GM18507 (cell line): ENCODE results near the gene ZFP30.

ENCODE experiments used
- DNase-seq: peaks from one replicate; pipeline ENCODE4 v3.0.0; 2011; ENCODE audit warnings: low read depth; ENCODE audit not compliant: insufficient read length; ENCODE audit errors: extremely low spot score
- FAIRE-seq: peaks from 2 replicates; lab custom pipeline; 2011; peaks lifted over from hg19 to GRCh38; lab: Jason Lieb, UNC

Gene ZFP30

DNA sequence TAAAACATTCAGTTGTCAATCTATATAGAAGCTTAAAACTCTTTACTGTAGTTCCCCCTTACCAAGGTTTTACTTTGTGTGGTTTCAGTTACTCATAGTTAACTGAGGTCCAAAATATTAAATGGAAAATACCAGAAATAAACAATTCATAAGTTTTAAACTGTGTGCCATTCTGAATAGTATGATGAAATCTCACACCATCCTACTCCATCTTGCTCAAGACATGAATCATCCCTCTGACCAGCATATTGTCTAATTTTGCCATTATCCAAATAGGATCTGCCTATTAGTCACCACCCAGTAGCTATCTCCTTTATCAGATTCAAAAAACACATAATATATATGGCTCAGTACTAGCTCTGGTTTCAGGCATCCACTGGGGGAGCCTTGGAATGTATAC, 83.1 kb downstream of the ZFP30 start:
- FAIRE-seq = no peak
- DNase-seq = no peak

- FAIRE-seq (no peak), DNase-seq (no peak)
Observed at GRCh38 chr19:37565370-37565669, 89.9 kb downstream of the ZFP30 start.

GRCh38 chr19:37564624-37565369, 90.5 kb downstream of the ZFP30 start:
- DNase-seq = no peak
- FAIRE-seq = no peak
